Prostate gland (tissue), 2 donors: ENCODE results near the gene RAB5B.

Experiments
- CTCF ChIP-seq, 4 experiments: fragments of 200-600 bp in 2 of 4; fragments of 450-650 bp in 2 of 4; sonication (generic) in 2 of 4; IDR thresholded peaks; 1 replicate in 3 of 4; 2 replicates in 1 of 4; pipeline ENCODE4 v1.5.1; 2016 to 2019; ENCODE audit warnings: antibody characterized with exemption in 4 of 4, mild to moderate bottlenecking in 2 of 4, moderate library complexity in 2 of 4
- POLR2A ChIP-seq: fragments of 450-650 bp; IDR thresholded peaks from one replicate; pipeline ENCODE4 v1.6.1; 2016; ENCODE audit warnings: antibody characterized with exemption, mild to moderate bottlenecking

- TF ChIP-seq CTCF (IDR thresholded peaks at IDR 0.05) (no peak), POLR2A (no peak)
Observed at GRCh38 chr12:55931780-55932550, 41.9 kb upstream of the RAB5B start.
